NCI-H2081 treated with DMSO at 0.1 percent for 48 hours (cell line): ENCODE data around the gene INPP5A.
"Not testable (repeated sequence)": the region's sequence is repeated elsewhere in the genome, so short reads cannot be mapped to it uniquely, and the experiment has no call there.

Source experiments
- DNase-seq: peaks from one replicate; lab custom pipeline; 2025; lab: John Stamatoyannopoulos, UW

INPP5A gene

GRCh38 chr10:132537684-132538001 is at the start of gene INPP5A:
Gene INPP5A, plus strand, starts transcription at chr10:132537787. Its CDS starts 310 bp downstream, at chr10:132538097.
- no peak for DNase-seq

GRCh38 chr10:132488231-132488821 is 49.3 kb upstream of the INPP5A start:
- no peak for DNase-seq

GRCh38 chr10:132489053-132489703 is 48.4 kb upstream of the INPP5A start:
- DNase-seq, result no peak

- DNase-seq, result no peak
Measured at GRCh38 chr10:132489704-132490534, 47.7 kb upstream of the INPP5A start.

GRCh38 chr10:132491534-132491933 is 46.1 kb upstream of the INPP5A start:
- DNase-seq, result not testable (repeated sequence)

- DNase-seq, result no peak
Measured at GRCh38 chr10:132492323-132493025, 45.1 kb upstream of the INPP5A start.

GRCh38 chr10:132493246-132493755 is 44.3 kb upstream of the INPP5A start:
- no peak for DNase-seq

- no peak for DNase-seq
Measured at GRCh38 chr10:132493756-132494290, 43.8 kb upstream of the INPP5A start.

GRCh38 chr10:132494866-132495630 is 42.5 kb upstream of the INPP5A start:
- no peak for DNase-seq

- no peak for DNase-seq
Measured at GRCh38 chr10:132496360-132497062, 41.1 kb upstream of the INPP5A start.

GRCh38 chr10:132497063-132497680 is 40.4 kb upstream of the INPP5A start:
- no peak for DNase-seq

- no peak for DNase-seq
Measured at GRCh38 chr10:132497861-132498561, 39.6 kb upstream of the INPP5A start.

GRCh38 chr10:132498562-132499366 is 38.8 kb upstream of the INPP5A start:
- no peak for DNase-seq

GRCh38 chr10:132499367-132499685 is 38.3 kb upstream of the INPP5A start:
- no peak for DNase-seq

GRCh38 chr10:132500781-132501415 is 36.7 kb upstream of the INPP5A start:
- DNase-seq, result no peak

GRCh38 chr10:132502544-132503300 is 34.9 kb upstream of the INPP5A start:
- no peak for DNase-seq

GRCh38 chr10:132503581-132504421 is 33.8 kb upstream of the INPP5A start:
- DNase-seq, result no peak
